Mesothelial cell of epicardium (in vitro differentiated cells): ENCODE measurements around the gene MITF. TPM values are rescaled to one million over a fixed set of nuclear protein-coding genes. Genes with fewer than 3 reads are reported as not detected.

Source experiments
- DNase-seq, 2 experiments: peaks; one replicate each; pipeline ENCODE4 v3.0.0; 2021; ENCODE audit warnings: low spot score in 2 of 2; ENCODE audit not compliant: unreplicated experiment in 2 of 2
- H3K27ac Mint-ChIP-seq: 2 replicates; pipeline ENCODE4 v1.8.0; 2021; ENCODE audit warnings: mixed read lengths
- H3K27me3 Mint-ChIP-seq: 2 replicates; pipeline ENCODE4 v1.8.0; 2021; ENCODE audit warnings: low read depth, mixed read lengths
- H3K36me3 Mint-ChIP-seq: 2 replicates; pipeline ENCODE4 v1.8.0; 2021; ENCODE audit warnings: mixed read lengths
- H3K4me1 Mint-ChIP-seq: 2 replicates; pipeline ENCODE4 v1.8.0; 2021; ENCODE audit warnings: mixed read lengths
- H3K4me3 Mint-ChIP-seq: 2 replicates; pipeline ENCODE4 v1.8.0; 2021; ENCODE audit warnings: mild to moderate bottlenecking, moderate library complexity, mixed read lengths
- H3K9me3 Mint-ChIP-seq: 2 replicates; pipeline ENCODE4 v1.8.0; 2021; ENCODE audit warnings: mixed read lengths
- CTCF ChIP-seq: fragments of 200-600 bp; sonication (generic); IDR thresholded peaks from one replicate; pipeline ENCODE4 v1.5.0; 2021; ENCODE audit warnings: antibody characterized with exemption; ENCODE audit not compliant: unreplicated experiment
- total RNA-seq: library from RNA; stranded (reverse); gene quantifications from 3 replicates; pipeline ENCODE4 v1.2.1, GENCODE V29; 2021

Gene MITF
- total RNA-seq, 1 donor from 2014 or later: 7.0 TPM

GRCh38 chr3:69848113-69848512 lies 108.8 kb downstream of the MITF start:
- no peak for DNase-seq
- peaks cover 10% of the 10 kb centered on the region for H3K4me1 Mint-ChIP-seq
- no peaks in the 10 kb centered on the region for H3K9me3 Mint-ChIP-seq
- no peaks in the 10 kb centered on the region for H3K27me3 Mint-ChIP-seq
- no peak for TF ChIP-seq CTCF
- no peak overlapping the region for H3K27ac Mint-ChIP-seq
- no peak overlapping the region for H3K4me3 Mint-ChIP-seq
- H3K36me3 Mint-ChIP-seq: no peaks in the 10 kb centered on the region

GRCh38 chr3:69850849-69851248 lies 111.6 kb downstream of the MITF start:
- DNase-seq: no peak
- H3K9me3 Mint-ChIP-seq: no peaks in the 10 kb centered on the region
- no peak overlapping the region for H3K27ac Mint-ChIP-seq
- H3K4me1 Mint-ChIP-seq: peaks cover 23% of the 10 kb centered on the region
- no peaks in the 10 kb centered on the region for H3K36me3 Mint-ChIP-seq
- no peak for TF ChIP-seq CTCF
- H3K4me3 Mint-ChIP-seq: no peak overlapping the region
- no peaks in the 10 kb centered on the region for H3K27me3 Mint-ChIP-seq

GRCh38 chr3:69853027-69853426 lies 113.8 kb downstream of the MITF start:
- DNase-seq: no peak
- Mint-ChIP-seq H3K4me3 (no peak overlapping the region), H3K27me3 (peaks cover 1% of the 10 kb centered on the region), H3K36me3 (no peaks in the 10 kb centered on the region), H3K27ac (no peak overlapping the region), H3K9me3 (no peaks in the 10 kb centered on the region), H3K4me1 (peaks cover 20% of the 10 kb centered on the region)
- no peak for TF ChIP-seq CTCF

- Mint-ChIP-seq H3K36me3 (no peaks in the 10 kb centered on the region), H3K27me3 (peaks cover 1% of the 10 kb centered on the region), H3K4me3 (no peak overlapping the region), H3K27ac (peak overlapping the region; percentile 31), H3K4me1 (peaks cover 13% of the 10 kb centered on the region), H3K9me3 (no peaks in the 10 kb centered on the region)
- DNase-seq: no peak
- no peak for TF ChIP-seq CTCF
These were observed 116.3 kb downstream of the MITF start for GRCh38 chr3:69855436-69856162.

GRCh38 chr3:69856965-69857705 lies 117.9 kb downstream of the MITF start:
- Mint-ChIP-seq H3K27me3 (peaks cover 1% of the 10 kb centered on the region), H3K27ac (no peak overlapping the region), H3K9me3 (no peaks in the 10 kb centered on the region)

More at GRCh38 chr3:69856965-69857705, 117.9 kb downstream of the MITF start:
- TF ChIP-seq CTCF: no peak
- H3K4me3 Mint-ChIP-seq: no peak overlapping the region
- DNase-seq: no peak
- H3K4me1 Mint-ChIP-seq: peaks cover 13% of the 10 kb centered on the region
- no peaks in the 10 kb centered on the region for H3K36me3 Mint-ChIP-seq
